Testis (tissue), 3 donors: Measurements from ENCODE around the gene NMRAL1. TPM values are rescaled to one million over a fixed set of nuclear protein-coding genes. Genes with fewer than 3 reads are reported as not detected.

ENCODE experiments used
- DNase-seq: peaks from one replicate; pipeline ENCODE4 v3.0.0-alpha.2; 2019
- H3K27ac ChIP-seq, 2 donors: fragments of 200-600 bp; sonication (generic); one replicate each; pipeline ENCODE4 v1.5.1; 2019
- H3K27me3 ChIP-seq: fragments of 200-600 bp; sonication (generic); one replicate; pipeline ENCODE4 v1.5.1; 2019
- H3K36me3 ChIP-seq: fragments of 200-600 bp; sonication (generic); one replicate; pipeline ENCODE4 v1.5.1; 2017; ENCODE audit warnings: low read depth; ENCODE audit errors: missing control alignments
- H3K4me1 ChIP-seq: fragments of 200-600 bp; sonication (generic); one replicate; pipeline ENCODE4 v1.5.1; 2019
- H3K4me3 ChIP-seq, 2 donors: fragments of 200-600 bp; sonication (generic); one replicate each; pipeline ENCODE4 v1.5.1; 2017 to 2019
- H3K9me3 ChIP-seq: fragments of 200-600 bp; sonication (generic); one replicate; pipeline ENCODE4 v1.5.1; 2017
- CTCF ChIP-seq, 3 experiments: fragments of 450-650 bp in 2 of 3; fragments of 200-600 bp in 1 of 3; sonication (generic) in 1 of 3; IDR thresholded peaks; one replicate each; pipeline ENCODE4 v1.5.1; 2016 to 2019; ENCODE audit warnings: antibody characterized with exemption in 3 of 3, mild to moderate bottlenecking in 2 of 3, moderate library complexity in 1 of 3
- POLR2A ChIP-seq: fragments of 450-650 bp; IDR thresholded peaks from one replicate; pipeline ENCODE4 v1.6.1; 2017; ENCODE audit warnings: antibody characterized with exemption, mild to moderate bottlenecking, moderate library complexity
- WGBS, 2 donors: methylation state at CpG; one replicate each; pipeline ENCODE4 v1.1.5; 2018; 5-methylcytosine and 5-hydroxymethylcytosine counted together
- intact Hi-C: fragments of 100-400 bp; cut with DNase I; formaldehyde crosslinking; loops from one replicate; pipeline ENCODE4 v1.15.1; 2023; ENCODE audit warnings: low total_unique reads
- polyA plus RNA-seq: library from polyadenylated mRNA; stranded (reverse); fragments of 350-450 nt; fragmentation: Illumina TruSeq; extraction: RNeasy Lipid Tissue Mini Kit (QIAGEN cat#74804); gene quantifications from one replicate; pipeline ENCODE4 v1.2.3, GENCODE V29; 2014; ENCODE audit warnings: low read depth, low replicate concordance; ENCODE audit not compliant: insufficient read depth
- total RNA-seq, 2 donors: library from RNA; depleted of rRNA; stranded (reverse); fragments of >200 nt; gene quantifications; one replicate each; pipeline ENCODE4 v1.2.3, GENCODE V29; 2016

Gene NMRAL1
- total and polyA plus RNA-seq, 3 donors from 2014 or later = 24.3 to 31.7 (median 27.7) TPM

GRCh38 chr16:4477966-4478365 lies 3.5 kb upstream of the NMRAL1 start:
- intact Hi-C loops = no loop called here
- TF ChIP-seq POLR2A (no peak), CTCF (IDR thresholded peaks at IDR 0.05) (no peak)
- Histone ChIP-seq H3K27ac (no peak overlapping the region), H3K4me3 (no peak overlapping the region), H3K9me3 (no peaks in the 10 kb centered on the region), H3K36me3 (no peaks in the 10 kb centered on the region), H3K4me1 (peaks cover 15% of the 10 kb centered on the region), H3K27me3 (no peaks in the 10 kb centered on the region)
- DNase-seq = no peak
- 76% methylated on average over 2 of the region's 2 CpGs for WGBS, 2 donors

DNA sequence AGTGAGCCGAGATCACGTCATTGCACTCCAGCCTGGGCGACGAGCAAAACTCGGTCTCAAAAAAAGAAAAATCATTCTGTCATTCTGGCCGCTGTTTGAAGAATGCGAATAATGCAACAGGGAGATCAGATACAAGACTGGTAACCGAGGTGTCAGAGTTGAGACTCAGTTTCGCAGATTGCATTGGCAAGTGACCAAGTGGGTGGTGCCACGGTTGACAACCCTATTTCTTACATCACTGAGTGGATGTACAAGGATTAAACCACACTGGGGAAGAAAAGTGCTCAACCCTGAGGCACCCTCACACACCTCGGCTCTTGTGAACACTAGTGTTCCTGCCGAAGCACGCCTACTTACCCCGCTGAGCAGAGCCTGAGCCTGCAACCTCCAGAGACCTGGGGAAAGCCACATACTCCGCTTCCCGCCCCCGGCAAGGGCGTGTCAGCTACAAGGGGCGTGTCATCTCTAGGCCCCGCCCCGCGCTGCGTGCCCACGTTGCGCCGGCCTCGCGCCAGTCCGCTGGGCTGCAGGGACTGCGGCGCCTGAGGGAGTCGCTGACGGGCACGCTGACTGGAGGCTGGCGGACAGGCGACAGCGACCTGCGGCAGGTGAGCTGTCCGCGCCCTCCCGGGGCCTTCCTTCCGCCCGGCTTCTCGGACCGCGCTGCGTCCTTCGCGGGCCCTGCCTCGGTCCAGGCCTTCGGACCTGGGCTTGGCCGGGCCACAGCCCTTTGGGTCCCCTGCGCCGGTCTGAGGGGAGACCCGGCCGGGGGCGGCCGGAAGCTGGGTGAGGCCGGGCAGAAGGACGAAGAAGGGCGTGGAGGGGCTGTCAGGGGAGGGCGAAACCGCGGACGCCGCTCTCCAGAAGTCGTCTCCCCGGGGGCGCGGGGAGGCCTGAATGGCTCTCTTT lies 1.7 kb upstream of the NMRAL1 start, which contains the start of gene HMOX2:
HMOX2 (plus strand) TSS at position 519 of the 909 bp plus-strand sequence. CDS start 29,127 bp downstream, outside the sequence.
- H3K4me1 ChIP-seq = peaks cover 10% of the 10 kb centered on the region
- intact Hi-C loops = no loop called here
- DNase-seq = peak; percentile 96

GRCh38 chr16:4472880-4473279 lies 1.5 kb downstream of the NMRAL1 start:
- TF ChIP-seq CTCF (IDR thresholded peaks at IDR 0.05) (no peak), POLR2A (no peak)
- WGBS, 2 donors = 54 to 55% methylated on average over 4 of the region's 4 CpGs
- Histone ChIP-seq H3K4me3 (no peak overlapping the region), H3K9me3 (no peaks in the 10 kb centered on the region), H3K36me3 (no peaks in the 10 kb centered on the region), H3K27ac (no peak overlapping the region), H3K27me3 (no peaks in the 10 kb centered on the region), H3K4me1 (peaks cover 10% of the 10 kb centered on the region)
- no peak for DNase-seq
- intact Hi-C loops = no loop called here

More for the DNA sequence above, 1.7 kb upstream of the NMRAL1 start, which contains the start of gene HMOX2:
- peak within 1 kb of the TSS; percentile 65 to 80 for H3K27ac ChIP-seq
- no peaks in the 10 kb centered on the region for H3K36me3 ChIP-seq
- 8 to 34% methylated on average over 16 to 70 of the region's 70 CpGs for WGBS, 2 donors
- no peaks in the 10 kb centered on the region for H3K27me3 ChIP-seq
- H3K9me3 ChIP-seq = no peaks in the 10 kb centered on the region
- peak within 1 kb of the TSS; percentile 91 to 96 for H3K4me3 ChIP-seq
- TF ChIP-seq CTCF (IDR thresholded peaks at IDR 0.05) (no peak), POLR2A (peak; percentile 79)

DNA sequence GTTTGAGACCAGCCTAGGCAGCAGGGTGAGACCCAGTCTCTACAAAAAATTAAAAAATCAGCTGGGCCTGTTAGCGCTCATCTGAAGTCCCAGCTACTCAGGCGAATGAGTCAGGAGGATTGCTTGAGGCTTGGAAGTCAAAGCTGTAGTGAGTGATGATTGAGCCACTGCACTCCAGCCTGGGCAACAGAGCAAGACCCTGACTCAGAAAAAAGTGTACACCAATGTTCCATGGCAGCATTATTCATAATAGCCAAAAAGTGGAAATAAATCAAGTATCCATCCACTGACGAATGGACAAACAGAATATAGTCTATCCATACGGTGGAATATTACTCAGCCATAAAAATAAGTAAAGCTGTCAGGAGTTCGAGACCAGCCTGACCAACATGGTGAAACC lies 2.6 kb downstream of the NMRAL1 start:
- 91 to 95% methylated on average over 5 of the region's 5 CpGs for WGBS, 2 donors
- H3K27me3 ChIP-seq = no peaks in the 10 kb centered on the region
- H3K4me3 ChIP-seq = no peak overlapping the region
- intact Hi-C loops = no loop called here
- H3K36me3 ChIP-seq = no peaks in the 10 kb centered on the region
- H3K27ac ChIP-seq = no peak overlapping the region
- H3K4me1 ChIP-seq = peaks cover 10% of the 10 kb centered on the region
- no peaks in the 10 kb centered on the region for H3K9me3 ChIP-seq
- no peak for TF ChIP-seq CTCF (IDR thresholded peaks at IDR 0.05)
- no peak for TF ChIP-seq POLR2A
- no peak for DNase-seq
